ENCODE measurements around the gene CCDC177.

CCDC177 gene

DNA sequence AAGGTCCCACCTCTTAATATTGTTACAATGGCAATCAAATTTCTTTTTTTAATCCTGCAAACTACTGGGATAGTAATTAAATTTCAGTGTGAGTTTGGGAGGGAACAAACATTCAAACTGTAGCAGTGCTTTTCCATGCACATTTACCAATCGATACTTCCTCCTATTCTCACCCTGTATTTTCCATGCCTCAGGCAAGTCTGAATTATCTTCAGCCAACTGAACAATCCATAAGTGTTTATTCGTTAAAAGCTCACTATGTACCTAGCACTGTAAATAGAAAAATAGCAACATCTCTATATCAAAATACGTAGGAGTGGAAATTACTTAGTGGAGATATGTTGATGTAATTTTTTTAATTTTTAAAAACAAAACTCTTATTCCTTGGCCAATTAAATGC lies 43.5 kb downstream of the CCDC177 start:
- Histone ChIP-seq H3K4me2 (ENCODE audit: low read length) (no peak overlapping the region), H3K9ac (ENCODE audit: low read length) (no peak overlapping the region), H3K27ac (ENCODE audit: low read depth, low read length, poor library complexity, severe bottlenecking) (no peak overlapping the region)

GRCh38 chr14:69530095-69530494 lies 44.6 kb downstream of the CCDC177 start:
- Histone ChIP-seq H3K4me1 (ENCODE audit: insufficient read depth, low read length, severe bottlenecking) (no peaks in the 10 kb centered on the region), H3K27ac (ENCODE audit: low read depth, low read length, poor library complexity, severe bottlenecking) (no peak overlapping the region), H3K9me3 (ENCODE audit: low read length) (no peaks in the 10 kb centered on the region), H3F3A (ENCODE audit: insufficient read depth, low read length) (no peaks in the 10 kb centered on the region), H3K36me3 (ENCODE audit: insufficient read depth, low read length) (no peaks in the 10 kb centered on the region), H3K9ac (ENCODE audit: low read length) (no peak overlapping the region), H3K27me3 (ENCODE audit: insufficient read depth, low read length) (peaks cover 7% of the 10 kb centered on the region), H3K9me2 (ENCODE audit: low read depth, low read length) (no peaks in the 10 kb centered on the region), H3K4me2 (ENCODE audit: low read length) (no peak overlapping the region), H4K20me1 (ENCODE audit: insufficient read depth, low read length) (no peaks in the 10 kb centered on the region), H3K79me2 (ENCODE audit: insufficient read depth, low read length) (no peaks in the 10 kb centered on the region), H3K4me3 (ENCODE audit: low read depth, low read length, poor library complexity, severe bottlenecking) (no peak overlapping the region), H2AFZ (ENCODE audit: low read length) (no peak overlapping the region)
- no peak for TF ChIP-seq EZH2 (IDR thresholded peaks at IDR 0.05; ENCODE audit: borderline replicate concordance, low read length)
- TF ChIP-seq, protein P1, sequence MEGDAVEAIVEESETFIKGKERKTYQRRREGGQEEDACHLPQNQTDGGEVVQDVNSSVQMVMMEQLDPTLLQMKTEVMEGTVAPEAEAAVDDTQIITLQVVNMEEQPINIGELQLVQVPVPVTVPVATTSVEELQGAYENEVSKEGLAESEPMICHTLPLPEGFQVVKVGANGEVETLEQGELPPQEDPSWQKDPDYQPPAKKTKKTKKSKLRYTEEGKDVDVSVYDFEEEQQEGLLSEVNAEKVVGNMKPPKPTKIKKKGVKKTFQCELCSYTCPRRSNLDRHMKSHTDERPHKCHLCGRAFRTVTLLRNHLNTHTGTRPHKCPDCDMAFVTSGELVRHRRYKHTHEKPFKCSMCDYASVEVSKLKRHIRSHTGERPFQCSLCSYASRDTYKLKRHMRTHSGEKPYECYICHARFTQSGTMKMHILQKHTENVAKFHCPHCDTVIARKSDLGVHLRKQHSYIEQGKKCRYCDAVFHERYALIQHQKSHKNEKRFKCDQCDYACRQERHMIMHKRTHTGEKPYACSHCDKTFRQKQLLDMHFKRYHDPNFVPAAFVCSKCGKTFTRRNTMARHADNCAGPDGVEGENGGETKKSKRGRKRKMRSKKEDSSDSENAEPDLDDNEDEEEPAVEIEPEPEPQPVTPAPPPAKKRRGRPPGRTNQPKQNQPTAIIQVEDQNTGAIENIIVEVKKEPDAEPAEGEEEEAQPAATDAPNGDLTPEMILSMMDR (IDR thresholded peaks at IDR 0.05; ENCODE audit: low read length), result no peak

More for the DNA sequence above, 43.5 kb downstream of the CCDC177 start:
- Histone ChIP-seq H3K36me3 (ENCODE audit: insufficient read depth, low read length) (no peaks in the 10 kb centered on the region), H3F3A (ENCODE audit: insufficient read depth, low read length) (no peaks in the 10 kb centered on the region), H3K4me1 (ENCODE audit: insufficient read depth, low read length, severe bottlenecking) (no peaks in the 10 kb centered on the region), H3K27me3 (ENCODE audit: insufficient read depth, low read length) (peaks cover 7% of the 10 kb centered on the region; the same call in 1 of the 2 replicates), H3K9me2 (ENCODE audit: low read depth, low read length) (no peaks in the 10 kb centered on the region), H3K9me3 (ENCODE audit: low read length) (no peaks in the 10 kb centered on the region), H3K79me2 (ENCODE audit: insufficient read depth, low read length) (no peaks in the 10 kb centered on the region), H4K20me1 (ENCODE audit: insufficient read depth, low read length) (no peaks in the 10 kb centered on the region), H2AFZ (ENCODE audit: low read length) (no peak overlapping the region), H3K4me3 (ENCODE audit: low read depth, low read length, poor library complexity, severe bottlenecking) (no peak overlapping the region)
- TF ChIP-seq, protein P1 (IDR thresholded peaks at IDR 0.05; ENCODE audit: low read length), result no peak
- no peak for TF ChIP-seq EZH2 (IDR thresholded peaks at IDR 0.05; ENCODE audit: borderline replicate concordance, low read length)

DNA sequence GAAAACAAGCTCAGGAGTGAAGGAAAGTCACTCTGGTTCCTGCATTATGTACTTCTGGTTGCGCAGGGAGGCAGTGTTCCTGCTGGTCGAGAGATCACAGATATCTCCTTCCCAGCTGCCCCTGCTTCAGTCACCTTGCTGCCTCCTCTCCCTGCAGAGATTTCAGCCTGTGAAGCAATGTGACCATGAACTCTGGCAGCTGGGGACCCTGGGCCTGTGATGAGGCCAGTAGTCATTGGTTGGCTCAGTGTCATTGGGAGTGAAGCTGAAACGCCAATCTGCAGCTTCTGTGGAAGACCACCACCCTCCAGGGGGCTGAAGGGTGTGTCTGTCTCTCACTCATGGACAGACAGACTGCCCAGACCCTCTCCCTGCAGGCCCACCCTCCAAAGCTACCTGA lies 45.1 kb downstream of the CCDC177 start:
- no peaks in the 10 kb centered on the region for H3K79me2 ChIP-seq (ENCODE audit: insufficient read depth, low read length)
- no peaks in the 10 kb centered on the region for H3K9me2 ChIP-seq (ENCODE audit: low read depth, low read length)
- H3K4me2 ChIP-seq (ENCODE audit: low read length), result no peak overlapping the region
- H3K27ac ChIP-seq (ENCODE audit: low read depth, low read length, poor library complexity, severe bottlenecking), result no peak overlapping the region
- H4K20me1 ChIP-seq (ENCODE audit: insufficient read depth, low read length), result no peaks in the 10 kb centered on the region
- no peak for TF ChIP-seq EZH2 (IDR thresholded peaks at IDR 0.05; ENCODE audit: borderline replicate concordance, low read length)
- TF ChIP-seq, protein P1 (IDR thresholded peaks at IDR 0.05; ENCODE audit: low read length), result no peak
- no peaks in the 10 kb centered on the region for H3K4me1 ChIP-seq (ENCODE audit: insufficient read depth, low read length, severe bottlenecking)
- H3F3A ChIP-seq (ENCODE audit: insufficient read depth, low read length), result no peaks in the 10 kb centered on the region
- H3K27me3 ChIP-seq (ENCODE audit: insufficient read depth, low read length), result peaks cover 7% of the 10 kb centered on the region
- no peak overlapping the region for H2AFZ ChIP-seq (ENCODE audit: low read length)
- no peaks in the 10 kb centered on the region for H3K36me3 ChIP-seq (ENCODE audit: insufficient read depth, low read length)
- H3K9me3 ChIP-seq (ENCODE audit: low read length), result no peaks in the 10 kb centered on the region
- H3K9ac ChIP-seq (ENCODE audit: low read length), result no peak overlapping the region
- no peak overlapping the region for H3K4me3 ChIP-seq (ENCODE audit: low read depth, low read length, poor library complexity, severe bottlenecking)
